ENCODE data around the gene TOM1.

Gene TOM1

GRCh38 chr22:35292786-35293185 lies 6.9 kb upstream of the TOM1 start:
- DNase-seq (ENCODE audit: low read depth): no peak
- TF ChIP-seq CTCF (conservative IDR thresholded peaks at IDR 0.05; ENCODE audit: low read length): no peak
- no peak overlapping the region for H3K4me3 ChIP-seq (ENCODE audit: low read length)

- TF ChIP-seq CTCF (conservative IDR thresholded peaks at IDR 0.05; ENCODE audit: low read length): no peak
- no peak overlapping the region for H3K4me3 ChIP-seq (ENCODE audit: low read length)
- DNase-seq (ENCODE audit: low read depth): no peak
These were observed 3.6 kb upstream of the TOM1 start for GRCh38 chr22:35296051-35296450.

GRCh38 chr22:35299217-35299672 lies 449 bp upstream of the TOM1 start:
- TF ChIP-seq CTCF (conservative IDR thresholded peaks at IDR 0.05; ENCODE audit: low read length): no peak; the same call in 1 of the 2 replicates
- DNase-seq (ENCODE audit: low read depth): peak; percentile 44
- H3K4me3 ChIP-seq (ENCODE audit: low read length): peak overlapping the region; percentile 91

- TF ChIP-seq CTCF (conservative IDR thresholded peaks at IDR 0.05; ENCODE audit: low read length): no peak
- H3K4me3 ChIP-seq (ENCODE audit: low read length): peak overlapping the region; percentile 91
- DNase-seq (ENCODE audit: low read depth): peak; percentile 100
These were observed 1.7 kb downstream of the TOM1 start for GRCh38 chr22:35301372-35301874.

GRCh38 chr22:35303029-35303624 lies 3.4 kb downstream of the TOM1 start:
- TF ChIP-seq CTCF (conservative IDR thresholded peaks at IDR 0.05; ENCODE audit: low read length): no peak
- no peak overlapping the region for H3K4me3 ChIP-seq (ENCODE audit: low read length)
- no peak for DNase-seq (ENCODE audit: low read depth)

- TF ChIP-seq CTCF (conservative IDR thresholded peaks at IDR 0.05; ENCODE audit: low read length): no peak
- peak; percentile 37 for DNase-seq (ENCODE audit: low read depth)
- H3K4me3 ChIP-seq (ENCODE audit: low read length): no peak overlapping the region
These were observed 5.9 kb downstream of the TOM1 start for GRCh38 chr22:35305525-35306070.

- TF ChIP-seq CTCF (conservative IDR thresholded peaks at IDR 0.05; ENCODE audit: low read length): no peak
These were observed 6.8 kb downstream of the TOM1 start for GRCh38 chr22:35306350-35306967.

More at GRCh38 chr22:35306350-35306967, 6.8 kb downstream of the TOM1 start:
- H3K4me3 ChIP-seq (ENCODE audit: low read length): no peak overlapping the region
- DNase-seq (ENCODE audit: low read depth): no peak
